Upper lobe of left lung (tissue), 4 donors: ENCODE data around the gene PIH1D1.

Experiments used
- CTCF ChIP-seq, 6 experiments: fragments of 450-650 bp in 4 of 6; fragments of 200-600 bp in 2 of 6; sonication (generic) in 2 of 6; IDR thresholded peaks; one replicate each; pipeline ENCODE4 v1.5.1; 2016 to 2019; ENCODE audit warnings: antibody characterized with exemption in 6 of 6
- POLR2A ChIP-seq, 4 donors: fragments of 450-650 bp; IDR thresholded peaks; one replicate each; pipeline ENCODE4 v1.5.1; 2016 to 2017; ENCODE audit warnings: antibody characterized with exemption in 4 of 4, mild to moderate bottlenecking in 2 of 4
- POLR2AphosphoS5 ChIP-seq, 2 donors: sonication (generic); formaldehyde crosslinking; IDR thresholded peaks; one replicate each; pipeline ENCODE4 v1.5.1; 2017; ENCODE audit warnings: antibody characterized with exemption in 2 of 2

DNA sequence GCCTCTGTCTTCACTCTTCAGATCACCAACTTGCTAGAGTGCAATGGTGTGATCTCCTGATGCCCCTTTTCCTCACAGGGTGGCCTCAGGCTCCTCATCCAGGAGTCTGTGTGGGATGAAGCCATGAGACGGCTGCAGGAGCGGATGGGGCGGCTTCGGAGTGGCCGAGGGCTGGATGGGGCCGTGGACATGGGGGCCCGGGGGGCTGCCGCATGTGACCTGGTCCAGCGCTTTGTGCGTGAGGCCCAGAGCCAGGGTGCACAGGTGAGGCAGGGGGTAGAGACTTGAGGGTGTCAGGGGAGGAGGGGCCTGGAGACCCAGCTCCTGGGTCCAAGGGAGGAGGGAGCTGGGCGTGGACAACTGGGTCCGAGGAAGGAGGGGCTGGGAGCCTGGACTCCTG lies 10.9 kb upstream of the PIH1D1 start:
- no peak for TF ChIP-seq POLR2AphosphoS5 (IDR thresholded peaks at IDR 0.05)
- no peak for TF ChIP-seq CTCF (IDR thresholded peaks at IDR 0.05)
- no peak for TF ChIP-seq POLR2A (IDR thresholded peaks at IDR 0.05)
